CD4-positive, alpha-beta T cell treated with Interleukin-1 beta for 1 hour (primary cell): ENCODE results near the gene MTHFR.

Experiments used
- DNase-seq, 2 donors: peaks; one replicate each; pipeline ENCODE4 v3.0.0-alpha.2; 2020 to 2022

Gene MTHFR

DNA sequence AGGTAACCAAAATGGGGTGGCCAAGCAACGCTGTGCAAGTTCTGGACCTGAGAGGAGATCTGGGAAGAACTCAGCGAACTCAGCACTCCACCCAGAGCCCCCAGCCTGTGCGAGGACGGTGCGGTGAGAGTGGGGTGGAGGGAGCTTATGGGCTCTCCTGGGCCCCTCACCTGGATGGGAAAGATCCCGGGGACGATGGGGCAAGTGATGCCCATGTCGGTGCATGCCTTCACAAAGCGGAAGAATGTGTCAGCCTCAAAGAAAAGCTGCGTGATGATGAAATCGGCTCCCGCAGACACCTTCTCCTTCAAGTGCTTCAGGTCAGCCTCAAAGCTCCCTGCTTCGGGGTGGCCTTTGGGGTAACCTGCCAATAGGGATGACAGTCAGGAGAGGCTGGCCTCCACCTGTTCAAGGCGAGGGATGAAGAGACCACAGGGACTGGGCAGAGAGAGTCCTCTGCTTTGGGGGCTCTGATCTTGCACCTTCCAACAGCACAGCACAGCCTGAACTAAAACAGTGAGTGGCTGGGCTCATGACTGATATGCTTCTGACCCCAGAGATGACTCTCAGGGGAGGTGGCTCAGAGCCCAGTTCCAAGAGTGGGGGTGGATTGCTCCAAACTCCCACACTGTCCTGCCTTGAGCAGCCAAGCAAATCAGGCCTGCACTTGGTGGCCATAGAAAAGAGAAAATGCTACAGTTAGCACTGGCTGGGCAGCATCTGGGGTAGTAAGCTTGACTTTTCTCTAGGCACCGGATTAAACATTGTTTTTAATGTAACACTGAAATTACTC lies 9.5 kb downstream of the MTHFR start:
- DNase-seq: no peak

DNA sequence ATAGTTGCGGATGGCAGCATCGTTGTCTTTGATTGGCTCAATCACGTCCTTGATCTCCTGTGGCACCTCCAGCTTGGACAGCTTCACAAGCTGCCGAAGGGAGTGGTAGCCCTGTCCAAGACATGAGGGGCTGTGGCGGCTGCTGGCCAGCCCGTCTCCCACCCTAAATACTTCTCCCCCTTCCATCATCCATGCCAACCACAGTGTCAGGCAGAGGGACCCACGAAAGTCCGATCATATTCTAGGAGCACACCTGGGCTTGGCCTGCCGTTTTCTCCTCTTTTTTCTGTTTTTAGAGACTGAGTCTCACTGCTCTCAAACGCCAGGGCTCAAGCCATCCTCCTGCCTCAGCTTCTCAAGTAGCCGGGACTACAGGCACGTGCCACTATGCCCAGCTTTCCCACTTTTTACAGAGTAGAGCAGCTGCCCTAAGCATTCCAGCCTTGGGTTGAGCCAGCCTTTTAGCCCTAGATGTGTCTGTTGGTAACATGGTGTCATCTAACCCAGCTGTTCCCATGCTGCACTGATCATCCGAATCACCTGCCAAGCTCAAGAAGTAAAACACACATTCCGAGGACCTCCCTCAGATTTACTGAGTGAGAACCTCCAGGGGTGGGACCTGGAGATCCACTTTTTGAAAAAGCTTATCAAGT lies 10.4 kb downstream of the MTHFR start:
- DNase-seq: no peak

DNA sequence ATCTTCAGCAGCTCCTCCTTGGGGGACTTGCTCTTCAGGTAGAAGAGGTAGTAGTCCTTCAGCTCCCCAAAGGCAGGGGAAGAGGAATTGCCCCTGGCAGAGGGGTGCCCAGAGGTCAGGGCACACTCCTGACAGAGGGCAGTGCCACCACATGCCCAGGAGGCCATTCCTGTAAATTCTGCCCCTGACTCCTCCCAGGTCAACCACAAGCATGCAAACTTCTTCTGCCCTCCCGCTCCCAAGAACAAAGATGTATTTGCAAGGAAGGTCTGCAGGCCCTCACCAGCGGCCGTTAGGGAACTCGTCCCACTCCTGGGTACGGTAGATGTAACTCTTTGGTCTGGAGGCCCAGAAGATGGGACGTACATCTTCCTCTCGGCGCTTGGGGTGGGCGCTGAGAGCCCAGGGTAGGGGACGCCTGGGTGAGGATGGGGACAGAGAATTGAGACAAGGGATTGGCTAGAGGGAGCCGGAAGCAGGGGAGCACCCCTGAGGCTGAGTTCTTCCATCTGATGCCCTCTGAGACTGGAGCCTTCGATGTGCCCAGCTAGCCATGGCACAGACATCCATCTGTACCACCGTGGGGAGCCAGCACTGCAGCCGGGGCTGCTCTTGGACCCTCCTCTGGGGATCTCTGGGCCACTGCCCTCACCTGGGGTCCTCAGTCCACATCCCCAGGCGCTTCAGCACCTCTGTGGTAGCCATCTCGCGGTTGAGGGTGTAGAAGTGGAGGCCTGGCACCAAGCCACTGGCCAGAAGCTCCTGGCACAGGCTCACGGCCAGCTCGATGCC lies 11.1 kb downstream of the MTHFR start:
- no peak for DNase-seq

DNA sequence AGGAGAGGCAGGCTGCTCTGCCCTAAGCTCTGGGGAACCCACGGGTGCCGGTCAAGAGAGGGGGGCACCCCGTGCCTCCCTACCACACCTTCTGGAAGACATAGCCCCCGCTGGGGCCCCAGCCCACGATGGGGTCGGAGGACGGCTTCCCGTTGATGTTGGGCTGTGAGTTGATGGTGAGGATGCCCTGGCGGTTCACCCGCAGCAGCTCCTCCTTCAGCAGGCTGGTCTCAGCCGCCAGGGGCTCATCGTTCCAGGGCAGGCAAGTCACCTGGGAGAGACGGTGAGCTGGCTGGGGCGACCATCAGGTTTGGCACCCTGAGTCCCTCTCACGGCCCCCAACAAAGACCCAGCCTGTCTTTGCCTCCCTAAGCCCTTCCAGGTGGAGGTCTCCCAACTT lies 11.9 kb downstream of the MTHFR start:
- no peak for DNase-seq

DNA sequence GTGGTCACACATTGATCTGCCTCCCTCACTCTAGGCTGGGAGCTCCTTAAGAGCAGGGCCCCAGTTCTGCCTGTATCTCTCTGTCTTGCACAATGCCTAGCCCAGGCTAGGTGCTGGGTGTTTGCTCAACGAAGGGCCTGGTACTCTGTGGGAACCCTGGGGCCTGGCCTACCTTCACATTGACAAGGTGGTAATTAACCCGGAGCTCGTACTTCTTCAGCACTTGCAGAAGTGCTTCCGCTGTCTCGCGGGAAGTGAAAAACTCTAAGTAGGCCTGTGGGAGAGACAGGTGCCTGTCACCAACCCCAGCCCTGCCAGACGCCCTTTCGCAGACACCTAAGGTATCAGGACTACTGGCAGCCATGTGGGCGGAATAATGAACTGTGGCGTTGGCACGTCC lies 13.7 kb downstream of the MTHFR start:
- DNase-seq: no peak

DNA sequence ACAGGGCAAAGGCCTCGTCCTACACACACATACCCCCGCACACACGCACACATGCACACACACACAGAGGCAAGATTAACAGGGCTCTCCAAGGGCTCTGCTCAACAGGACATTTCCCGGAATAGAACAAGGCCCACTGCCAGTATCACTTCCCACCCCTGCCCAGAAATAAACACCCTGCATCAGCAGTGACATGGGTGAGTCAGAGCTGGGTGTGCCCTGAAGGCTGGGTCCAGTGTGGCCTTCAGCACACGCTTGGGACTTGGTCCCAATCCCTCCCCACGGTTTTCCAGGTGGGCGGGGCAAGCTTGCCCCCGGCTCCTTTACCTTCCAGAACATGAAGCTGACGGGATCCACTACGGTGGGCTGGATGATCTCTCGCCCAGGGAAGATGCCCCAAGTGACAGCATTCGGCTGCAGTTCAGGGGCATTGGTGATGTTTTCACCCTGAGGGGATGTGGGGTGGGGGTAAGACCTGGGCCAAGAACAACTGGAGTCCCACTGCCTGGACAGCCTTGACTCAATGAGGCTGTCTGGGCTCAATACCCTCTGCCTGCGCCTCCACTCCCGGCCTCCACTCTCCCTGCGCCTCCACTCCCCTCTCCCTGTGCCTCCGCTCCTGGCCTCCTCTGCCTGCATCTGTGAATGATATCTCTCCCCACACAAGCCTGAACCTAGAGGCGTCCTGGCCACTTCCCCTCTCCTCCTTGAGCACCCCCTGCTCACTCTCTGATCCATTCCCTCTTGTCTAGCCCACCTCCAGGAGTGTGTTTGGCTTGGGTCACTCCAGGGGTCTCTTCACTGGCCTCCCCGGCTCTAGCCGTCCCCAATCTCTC lies 14.7 kb downstream of the MTHFR start:
- peak; percentile 14 to 75 for DNase-seq

DNA sequence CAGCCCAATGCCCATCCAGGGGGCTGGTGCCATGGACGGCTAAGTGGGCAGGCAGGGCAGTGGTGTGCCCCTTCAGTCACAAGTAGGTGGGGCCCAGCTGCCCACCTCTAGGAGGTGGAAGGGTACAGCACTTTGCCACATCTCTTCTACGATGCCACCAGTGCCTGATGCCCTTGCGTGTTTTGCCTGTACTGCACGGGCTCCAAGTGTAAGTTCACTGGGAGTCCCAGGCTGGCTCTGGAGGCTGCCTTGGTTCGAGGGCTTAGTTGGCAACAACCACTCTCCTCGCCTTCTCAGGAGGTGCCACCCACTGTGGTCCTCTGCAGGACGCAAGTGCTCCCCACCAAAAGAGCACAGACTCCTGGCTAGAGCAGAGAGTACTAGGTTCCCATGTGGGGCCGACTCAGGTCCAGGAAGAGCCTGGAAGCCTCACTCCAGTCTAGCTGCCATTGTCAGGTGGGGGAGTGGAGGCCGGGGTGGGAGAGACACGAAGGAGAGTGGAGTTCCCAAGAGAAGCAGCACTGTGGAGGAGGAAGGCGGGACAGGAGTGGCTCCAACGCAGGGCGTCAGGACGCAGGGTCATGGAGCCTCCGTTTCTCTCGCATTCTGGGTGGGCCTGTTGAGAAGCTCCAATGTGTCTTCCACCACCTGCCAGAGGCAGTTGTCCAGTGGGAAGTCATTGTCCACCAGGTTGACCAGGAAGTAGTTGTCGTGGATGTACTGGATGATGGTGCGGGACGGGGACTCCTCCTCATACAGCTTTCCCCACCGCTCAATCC lies 15.5 kb downstream of the MTHFR start:
- DNase-seq: no peak

DNA sequence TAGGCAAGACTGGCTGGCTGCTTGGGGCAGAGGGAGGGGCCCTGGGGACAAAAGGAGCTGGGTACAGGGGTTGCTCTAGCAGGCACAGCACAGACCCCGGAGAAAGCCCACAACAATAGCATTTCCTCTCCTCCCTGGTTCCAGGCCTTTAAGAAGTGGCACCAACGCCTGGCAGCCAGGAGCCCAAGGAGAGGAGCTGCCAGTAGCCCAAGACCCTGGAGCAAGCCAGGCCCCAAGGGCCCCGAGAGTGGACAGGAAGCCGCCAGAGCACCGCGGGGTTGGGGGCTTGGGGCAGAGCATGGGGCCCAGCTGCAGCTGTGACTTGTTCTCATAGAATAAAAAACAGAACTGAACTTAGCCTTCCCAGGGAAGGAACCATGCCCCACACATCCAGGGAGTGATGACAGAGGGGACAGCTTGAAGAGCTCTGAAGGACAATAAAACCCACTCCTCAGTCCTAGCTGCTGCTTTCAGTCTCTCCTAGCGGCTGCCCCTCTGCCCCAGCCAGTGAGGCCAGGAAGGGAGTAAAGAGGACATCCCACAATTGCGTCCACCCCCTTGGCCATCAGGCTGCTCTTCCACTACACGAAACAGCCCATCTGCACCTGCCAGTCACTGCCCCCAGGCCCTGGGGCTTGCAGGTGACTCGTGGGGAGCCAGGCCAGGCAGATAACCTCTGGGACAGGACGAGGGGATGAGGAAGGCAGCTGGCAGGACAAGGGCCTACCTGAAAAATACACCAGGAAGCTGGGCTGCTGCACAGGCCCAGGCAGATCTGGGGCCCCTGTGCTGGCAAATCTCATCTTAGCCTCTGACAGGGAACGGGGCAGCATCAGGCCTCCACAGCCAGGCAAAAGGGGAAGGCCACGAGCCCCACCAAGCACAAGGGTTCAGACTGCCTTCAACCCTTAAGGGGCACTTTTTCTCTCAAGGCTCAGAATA lies 16.4 kb downstream of the MTHFR start:
- no peak for DNase-seq

DNA sequence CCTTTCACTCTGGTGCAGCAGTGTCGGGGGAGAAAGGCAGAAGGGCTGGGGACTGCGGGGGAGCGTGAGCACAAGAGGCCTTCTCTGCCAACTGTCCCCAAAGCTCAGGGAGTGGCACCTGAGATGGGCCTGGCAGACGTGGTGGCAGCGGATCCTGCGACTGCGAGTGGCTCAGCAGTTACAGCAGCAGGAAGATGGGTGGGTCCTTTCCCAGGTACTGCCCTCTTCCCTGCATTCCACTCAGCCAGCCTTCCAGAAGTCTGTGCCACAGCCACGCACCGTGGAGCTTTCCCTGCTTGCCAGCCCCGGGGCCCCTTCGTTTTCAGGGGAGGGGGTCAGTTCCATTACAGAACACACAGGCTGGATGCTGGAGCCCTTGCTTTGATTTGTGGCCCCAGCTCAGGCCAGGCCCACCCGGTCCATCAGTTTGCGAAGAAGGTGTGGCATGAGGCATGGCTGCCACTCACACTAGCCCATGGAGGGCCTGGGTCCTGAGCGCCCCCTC lies 17.2 kb downstream of the MTHFR start:
- DNase-seq: no peak

DNA sequence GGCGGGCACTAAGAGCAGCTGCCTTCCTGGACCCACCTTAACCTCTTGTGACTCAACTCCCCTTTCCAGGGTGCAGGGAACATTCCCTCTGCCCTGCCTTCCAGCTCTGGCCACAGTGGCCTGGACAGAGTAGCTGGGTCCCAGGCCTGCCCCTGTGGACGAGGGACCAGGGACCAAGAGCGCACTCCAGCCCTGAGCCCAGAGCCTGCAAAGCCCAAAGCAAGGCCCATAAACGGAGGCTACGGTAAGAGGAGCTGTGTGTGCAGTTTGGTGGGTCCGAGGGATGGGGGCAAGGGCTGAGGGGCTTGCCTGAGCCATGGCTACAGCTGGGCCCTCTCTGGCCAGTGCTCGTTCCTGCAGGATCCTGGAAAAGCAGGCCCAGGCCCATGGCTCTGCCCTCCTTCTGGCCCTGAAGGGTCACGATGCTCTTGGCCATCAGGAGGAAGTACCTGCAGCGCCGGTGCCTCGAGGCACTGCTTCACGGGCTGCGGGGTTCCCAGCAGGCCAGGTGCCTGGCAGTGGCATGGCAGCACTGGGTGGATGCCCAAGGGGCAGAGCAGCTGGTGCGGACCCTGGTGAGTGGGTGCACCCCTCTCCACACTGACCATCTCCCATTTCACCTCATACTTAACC lies 17.8 kb downstream of the MTHFR start:
- no peak for DNase-seq

DNA sequence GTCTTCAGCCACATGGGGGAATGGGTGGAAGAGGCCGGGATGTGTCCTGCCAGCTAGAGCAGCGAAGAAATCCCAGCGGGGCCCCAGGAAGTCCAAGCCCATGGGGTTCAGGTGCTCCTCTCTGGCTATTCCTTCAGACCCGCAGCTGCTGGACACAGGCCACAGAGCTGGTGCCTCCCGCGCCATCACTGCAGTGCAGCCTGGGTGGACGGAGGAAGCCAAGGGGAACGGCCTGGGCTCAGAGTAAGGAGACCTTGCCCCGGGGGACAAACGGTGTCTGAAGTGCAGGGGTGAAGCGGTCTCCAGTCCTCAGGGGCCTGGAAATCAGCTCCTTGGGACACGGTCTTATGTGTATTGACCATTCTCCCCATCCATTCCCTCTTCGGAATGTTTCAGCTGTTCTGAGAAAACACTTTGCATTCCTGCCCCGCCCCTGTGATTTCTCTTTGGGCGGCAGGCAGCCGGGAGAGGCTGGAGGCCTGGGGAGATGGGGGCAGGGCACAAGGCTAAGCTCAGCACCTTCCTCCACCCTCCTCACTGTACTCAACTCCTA lies 18.4 kb downstream of the MTHFR start:
- no peak for DNase-seq

DNA sequence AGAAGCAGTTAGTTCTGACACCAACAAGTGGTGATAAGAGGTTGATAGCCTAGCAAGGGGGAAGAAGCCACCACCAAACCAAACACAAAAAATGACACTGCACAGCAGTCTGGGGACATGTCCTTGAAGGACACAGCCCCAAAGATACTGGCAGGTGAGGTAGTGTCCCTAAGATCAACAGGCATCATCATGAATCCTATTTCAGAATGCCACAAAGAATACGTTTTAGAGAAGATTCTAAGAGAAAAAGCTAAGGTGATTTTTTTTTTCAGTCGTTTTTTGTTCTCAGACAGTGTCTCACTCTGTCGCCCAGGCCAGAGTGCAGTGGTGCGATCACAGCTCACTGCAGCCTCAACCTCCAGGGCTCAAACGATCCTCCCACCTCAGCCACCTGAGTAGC lies 19.6 kb downstream of the MTHFR start:
- DNase-seq: no peak

DNA sequence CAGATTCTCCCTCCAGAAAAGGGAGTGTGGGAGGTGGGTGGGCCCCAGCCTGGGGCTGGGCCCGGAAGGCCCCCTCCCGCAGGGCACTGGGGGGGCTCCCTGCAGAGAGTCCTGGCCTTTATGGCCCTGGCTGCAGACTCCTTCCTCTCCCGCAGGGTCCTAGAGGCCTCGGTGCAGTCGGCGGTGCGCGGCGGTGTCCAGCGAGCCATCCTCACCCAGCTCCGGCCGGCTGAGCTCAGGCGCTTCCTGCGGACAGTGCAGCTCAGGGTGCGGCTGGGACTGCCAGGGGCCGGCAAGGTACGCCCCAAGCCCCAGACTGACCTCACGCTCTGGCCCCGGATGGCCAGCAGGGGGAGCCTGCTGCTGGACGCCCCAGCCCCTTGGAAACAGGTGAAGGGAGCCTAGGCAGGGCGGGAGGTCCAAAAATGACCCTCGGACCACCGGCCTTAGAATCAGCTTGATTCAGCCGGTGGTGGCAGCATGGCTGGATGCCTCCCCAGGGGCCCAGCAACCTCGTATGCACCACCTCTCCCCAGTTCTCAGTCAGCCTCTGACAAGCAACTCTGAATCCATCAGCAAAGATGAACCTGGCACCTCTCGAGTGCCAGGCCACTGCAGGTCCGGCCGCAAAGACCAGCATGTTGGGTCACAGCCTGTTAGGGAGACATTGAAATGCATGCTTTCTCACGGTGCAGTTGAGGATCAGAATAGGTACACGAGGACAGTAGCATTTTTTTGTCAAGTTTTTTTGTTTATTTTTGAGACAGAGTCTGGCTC lies 20.6 kb downstream of the MTHFR start:
- peak; percentile 39 to 52 for DNase-seq

DNA sequence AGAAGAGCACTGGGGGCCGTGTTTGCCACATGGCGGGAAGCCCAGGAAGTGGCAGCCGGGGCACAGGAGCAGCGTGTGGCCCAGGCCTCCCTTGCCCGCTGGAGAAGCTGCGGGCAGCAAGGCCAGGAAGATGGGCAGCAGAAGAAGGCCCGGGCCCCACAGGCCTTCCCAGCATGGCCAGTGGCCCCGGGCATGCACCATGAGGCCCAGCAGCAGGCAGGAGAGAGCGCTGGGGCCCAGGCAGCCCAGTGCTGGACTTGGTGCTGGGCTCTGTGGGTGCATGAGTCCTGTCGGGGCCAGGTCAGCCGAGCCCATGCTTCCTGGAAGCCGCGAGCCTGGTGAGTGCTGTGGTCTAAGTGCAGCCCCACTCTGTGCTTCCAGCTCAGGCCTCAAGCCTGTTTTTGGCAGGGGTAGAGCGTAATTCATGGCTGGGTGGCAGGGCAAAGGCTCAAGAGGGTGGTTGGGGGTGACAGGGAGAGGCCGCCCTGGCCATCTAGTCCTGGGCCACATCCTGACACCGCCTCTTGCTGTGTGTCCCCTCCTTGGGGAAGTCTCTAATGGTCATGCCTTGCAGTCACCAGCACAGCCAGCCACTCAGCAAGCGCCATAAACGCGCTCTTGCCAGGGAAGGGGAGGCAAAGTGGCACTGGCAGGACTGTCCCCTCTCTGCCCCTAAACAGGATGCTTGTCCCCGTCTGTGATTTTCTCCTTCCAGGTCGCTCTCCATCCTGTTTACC lies 21.3 kb downstream of the MTHFR start:
- DNase-seq: no peak

DNA sequence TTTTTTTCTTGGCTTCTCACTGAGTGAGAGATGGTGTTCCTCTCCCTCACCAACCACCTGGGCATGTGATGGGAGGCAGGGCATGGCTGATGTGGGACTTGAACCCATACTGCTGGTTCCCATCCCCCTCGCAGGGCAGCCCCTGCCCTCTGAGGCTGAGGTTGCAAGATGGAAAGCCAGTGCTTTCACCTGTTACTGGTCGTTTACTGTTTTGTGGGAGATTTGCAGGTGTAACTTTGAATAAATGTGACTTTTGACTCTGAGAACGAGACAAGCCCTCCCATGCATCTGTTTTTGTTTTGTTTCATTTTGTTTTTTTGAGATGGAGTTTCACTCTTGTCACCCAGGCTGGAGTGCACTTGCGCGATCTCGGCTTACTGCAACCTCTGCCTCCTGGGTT lies 22.2 kb downstream of the MTHFR start:
- DNase-seq: no peak

DNA sequence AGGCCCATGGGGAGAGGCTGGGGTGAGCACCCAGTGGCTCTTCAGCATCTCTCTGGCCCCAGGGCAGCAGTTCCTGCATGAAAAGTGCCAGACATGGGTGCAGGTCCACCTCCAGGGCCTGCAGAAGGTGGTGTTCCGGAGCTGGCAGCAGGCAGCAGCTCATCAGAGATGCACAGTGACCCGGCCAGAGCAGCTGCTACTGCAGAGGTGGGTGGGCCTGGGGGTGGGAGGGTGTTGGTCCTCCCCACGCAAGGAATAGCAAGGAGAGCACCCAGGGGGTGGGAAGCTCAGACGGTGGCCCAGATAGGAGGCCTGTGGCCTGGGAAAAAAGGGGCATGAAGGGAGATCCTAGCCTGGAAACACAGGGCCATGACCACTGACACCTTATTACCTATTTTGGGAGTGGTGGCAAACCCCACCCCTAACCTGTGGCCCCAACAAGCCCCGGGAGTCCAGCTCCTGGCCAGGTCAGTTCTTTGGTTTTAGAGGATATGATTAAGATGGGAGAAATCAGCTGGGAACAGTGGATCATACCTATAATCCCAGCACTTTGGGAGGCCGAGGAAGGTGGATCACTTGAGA lies 23.5 kb downstream of the MTHFR start:
- no peak for DNase-seq

DNA sequence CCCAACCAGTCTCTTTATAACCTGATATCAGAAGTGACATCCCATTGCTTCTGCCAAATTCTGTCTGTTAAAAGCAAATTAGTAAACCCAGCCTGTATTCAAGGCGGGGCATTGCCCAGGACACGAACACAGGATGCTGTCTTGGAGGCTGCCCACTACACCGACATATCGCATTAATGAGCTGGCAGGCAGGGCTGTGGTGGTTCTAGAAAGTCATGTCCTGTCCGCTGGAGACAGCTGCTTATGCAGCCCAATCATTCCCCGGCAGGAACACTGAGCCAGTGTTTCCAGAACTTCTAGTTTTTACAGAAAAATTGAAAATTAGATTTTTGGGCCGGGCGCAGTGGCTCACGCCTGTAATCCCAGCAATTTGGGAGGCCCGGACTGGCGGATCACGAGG lies 24.5 kb downstream of the MTHFR start:
- DNase-seq: no peak
